HG03066 (cell line): Measurements from ENCODE around the gene MEI4.
"Not testable (repeated sequence)": the region's sequence is repeated elsewhere in the genome, so short reads cannot be mapped to it uniquely, and the experiment has no call there.

ENCODE experiments used
- ATAC-seq: cut with Tn5 transposase; IDR thresholded peaks from one replicate; pipeline ENCODE4 v1.9.1; 2021; ENCODE audit warnings: low read depth; ENCODE audit not compliant: unreplicated experiment

Gene MEI4

GRCh38 chr6:77674211-77674610, 21.4 kb downstream of the MEI4 start:
- ATAC-seq, result no peak

- ATAC-seq, result no peak
Observed at GRCh38 chr6:77678048-77678447, 25.2 kb downstream of the MEI4 start.

DNA sequence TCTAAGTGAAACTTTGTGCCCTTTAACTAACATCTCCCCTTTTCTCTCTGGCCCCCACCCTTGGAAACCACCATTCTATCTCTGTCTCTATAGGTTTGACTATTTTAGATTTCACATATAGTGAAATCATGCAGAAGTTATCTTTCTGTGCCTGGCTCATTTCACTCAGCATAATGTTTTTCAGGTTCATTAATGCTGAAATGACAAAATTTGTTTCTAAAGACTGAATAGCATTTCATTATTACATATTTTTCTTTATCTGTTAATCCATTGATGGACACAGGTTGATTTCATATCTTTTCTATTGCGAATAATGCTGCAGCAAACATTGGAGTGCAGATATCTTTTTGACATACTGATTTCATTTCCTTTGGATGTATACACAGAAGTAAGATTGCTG, 30.7 kb downstream of the MEI4 start:
- ATAC-seq, result no peak

DNA sequence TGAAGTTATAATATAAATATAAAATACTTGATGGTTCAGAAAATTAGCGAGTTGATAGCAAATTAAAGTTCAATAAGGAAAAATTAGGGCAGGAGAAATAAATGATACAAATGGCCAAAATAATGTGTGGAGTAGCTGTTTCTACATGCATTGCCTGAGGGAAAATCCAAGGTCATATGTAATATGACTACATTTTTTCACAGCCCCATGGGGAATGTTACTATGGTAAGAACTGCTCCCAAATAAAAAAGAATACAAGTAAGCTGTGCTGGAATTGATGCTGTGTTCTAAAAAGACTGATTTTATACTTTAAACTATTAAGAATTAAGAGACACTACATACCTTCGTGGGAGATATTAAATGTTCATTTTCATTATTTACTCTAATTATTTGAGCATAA, 34.1 kb downstream of the MEI4 start:
- no peak for ATAC-seq

DNA sequence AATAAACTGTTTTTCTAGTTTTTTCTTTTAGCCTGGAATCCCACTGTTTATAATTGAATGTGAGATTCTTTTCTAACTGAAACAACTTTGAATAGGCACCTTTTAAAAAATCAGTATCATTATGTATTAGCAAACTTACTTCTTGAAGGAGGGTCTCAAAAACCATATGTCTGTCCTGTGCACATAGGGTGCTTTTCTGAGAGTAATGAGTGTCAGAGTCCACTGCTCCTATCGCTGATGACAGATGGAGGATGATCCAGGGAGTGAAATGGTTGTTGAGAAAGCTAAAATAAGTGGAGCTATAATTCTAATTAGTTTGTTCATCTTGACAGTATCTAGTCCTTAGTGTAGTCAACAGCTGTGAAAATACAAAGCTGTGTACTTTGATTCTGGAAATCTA, 35.8 kb downstream of the MEI4 start:
- no peak for ATAC-seq

- ATAC-seq, result not testable (repeated sequence)
Observed at GRCh38 chr6:77700095-77700494, 47.3 kb downstream of the MEI4 start.

DNA sequence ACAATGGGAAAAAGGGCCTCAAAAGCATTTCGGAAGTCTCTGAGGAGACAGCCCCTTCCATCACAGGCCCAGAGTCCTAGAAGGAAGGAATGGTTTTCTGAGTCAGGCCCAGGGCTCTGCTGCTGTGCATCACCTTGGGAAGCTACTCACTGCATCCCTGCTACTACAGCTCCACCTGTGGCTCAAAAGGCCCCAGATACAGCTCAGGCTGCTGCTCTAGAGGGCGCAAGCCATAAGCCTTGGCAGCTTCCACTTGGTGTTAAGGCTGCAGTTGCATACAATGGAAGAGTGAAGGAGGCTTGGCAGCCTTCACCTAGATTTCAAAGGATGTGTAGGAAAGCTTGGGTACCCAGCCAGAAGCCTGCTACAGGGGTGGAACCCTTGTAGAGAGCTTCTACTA, 54.8 kb downstream of the MEI4 start:
- ATAC-seq, result no peak

DNA sequence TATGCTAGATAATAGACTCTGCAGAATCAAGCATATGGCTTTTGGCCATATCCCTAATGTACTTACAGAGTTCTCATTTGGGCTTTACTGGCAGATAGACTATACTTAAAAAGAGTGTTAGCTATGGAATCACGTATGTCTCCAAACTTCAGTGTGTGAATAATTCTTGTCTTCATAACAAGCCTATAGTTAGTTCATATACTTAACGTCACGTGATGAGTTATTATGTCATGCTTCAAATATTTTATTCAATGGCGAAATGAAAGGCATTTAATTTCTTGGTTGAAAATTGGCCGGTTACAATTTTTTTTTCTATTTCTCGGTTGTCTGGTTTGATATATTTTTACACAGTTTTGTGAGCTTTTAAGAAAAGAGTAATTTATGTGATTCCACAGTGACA, 62.7 kb downstream of the MEI4 start:
- no peak for ATAC-seq

DNA sequence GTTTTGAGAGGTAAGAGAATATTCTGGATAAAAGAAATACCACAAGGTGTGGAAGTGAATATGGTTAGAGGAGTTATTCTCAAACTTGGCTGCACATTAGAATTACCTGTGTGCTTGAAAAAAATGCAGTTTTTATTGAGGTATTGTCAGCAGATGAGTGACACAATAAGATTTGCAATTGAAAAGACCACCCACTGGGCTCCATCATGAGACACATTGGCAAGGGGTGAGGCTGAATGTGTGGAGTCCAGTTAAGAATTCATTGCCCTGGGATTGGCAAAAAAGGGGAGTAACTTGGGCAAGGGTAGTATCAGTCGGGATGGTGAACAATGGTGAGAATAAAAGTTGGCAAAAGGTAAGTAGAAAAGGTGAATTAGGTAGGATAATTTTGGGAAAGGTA, 63.5 kb downstream of the MEI4 start:
- no peak for ATAC-seq

DNA sequence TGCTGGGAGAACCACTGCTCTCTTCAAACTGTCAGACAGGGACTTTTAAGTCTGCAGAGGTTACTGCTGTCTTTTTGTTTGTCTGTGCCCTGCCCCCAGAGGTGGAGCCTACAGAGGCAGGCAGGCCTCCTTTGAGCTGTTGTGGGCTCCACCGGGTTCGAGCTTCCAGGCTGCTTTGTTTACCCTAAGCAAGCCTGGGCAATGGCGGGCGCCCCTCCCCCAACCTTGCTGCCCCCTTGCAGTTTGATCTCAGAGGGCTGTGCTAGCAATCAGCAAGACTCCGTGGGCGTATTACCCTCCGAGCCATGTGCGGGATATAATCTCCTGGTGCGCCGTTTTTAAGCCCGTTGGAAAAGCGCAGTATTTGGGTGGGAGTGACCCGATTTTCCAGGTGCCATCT, 83.2 kb downstream of the MEI4 start:
- ATAC-seq, result not testable (repeated sequence)

GRCh38 chr6:77740380-77740779, 87.5 kb downstream of the MEI4 start:
- ATAC-seq, result no peak

DNA sequence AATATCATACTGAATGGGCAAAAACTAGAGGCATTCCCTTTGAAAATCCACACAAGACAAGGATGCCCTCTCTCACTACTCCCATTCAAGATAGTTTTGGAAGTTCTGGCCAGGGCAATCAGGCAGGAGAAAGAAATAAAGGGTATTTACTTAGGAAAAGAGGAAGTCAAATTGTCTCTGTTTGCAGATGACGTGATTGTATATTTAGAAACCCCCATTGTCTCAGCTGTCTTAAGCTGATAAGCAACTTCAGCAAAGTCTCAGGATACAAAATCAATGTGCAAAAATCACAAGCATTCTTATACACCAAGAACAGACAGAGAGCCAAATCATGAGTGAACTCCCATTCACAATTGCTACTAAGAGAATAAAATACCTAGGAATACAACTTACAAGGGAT, 99.3 kb downstream of the MEI4 start:
- ATAC-seq, result not testable (repeated sequence)

DNA sequence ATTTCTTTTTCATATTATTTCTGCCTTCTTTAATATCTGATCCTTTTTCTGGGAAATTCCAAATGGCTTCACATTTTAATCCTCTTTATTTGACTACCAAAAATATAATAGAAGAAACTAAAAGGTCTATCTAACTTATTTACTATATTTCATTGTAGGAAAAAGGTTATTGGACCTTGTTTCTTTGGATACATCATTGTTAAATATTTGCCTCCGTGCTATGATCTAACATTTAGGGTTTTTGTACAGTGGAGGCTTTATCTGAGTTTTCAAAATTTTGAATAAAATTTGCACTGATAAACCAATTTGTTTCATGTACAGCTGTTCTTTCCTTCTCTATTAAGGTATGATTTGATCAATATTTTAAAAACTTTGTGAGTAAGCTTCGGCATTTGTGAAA, 109.5 kb downstream of the MEI4 start:
- no peak for ATAC-seq

DNA sequence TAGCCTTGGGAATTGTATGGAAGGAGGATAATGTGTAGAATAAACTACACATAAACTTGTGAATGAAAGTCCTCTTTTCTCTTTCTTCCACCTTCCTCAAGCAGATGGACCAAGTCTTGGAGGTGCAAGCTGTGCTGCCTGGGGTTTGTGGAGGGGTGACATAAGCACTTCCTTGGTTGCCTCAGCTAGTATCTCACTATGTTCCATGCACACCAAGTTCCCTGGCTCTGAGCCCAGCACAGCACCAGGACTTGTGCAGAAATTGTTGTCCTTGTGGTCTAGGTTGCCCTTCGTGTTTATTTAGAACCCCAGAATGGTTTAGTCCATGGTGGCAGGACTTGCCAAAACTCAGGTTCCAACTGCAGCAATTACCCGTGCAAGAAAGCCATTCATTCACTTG, 110.3 kb downstream of the MEI4 start:
- ATAC-seq, result no peak

DNA sequence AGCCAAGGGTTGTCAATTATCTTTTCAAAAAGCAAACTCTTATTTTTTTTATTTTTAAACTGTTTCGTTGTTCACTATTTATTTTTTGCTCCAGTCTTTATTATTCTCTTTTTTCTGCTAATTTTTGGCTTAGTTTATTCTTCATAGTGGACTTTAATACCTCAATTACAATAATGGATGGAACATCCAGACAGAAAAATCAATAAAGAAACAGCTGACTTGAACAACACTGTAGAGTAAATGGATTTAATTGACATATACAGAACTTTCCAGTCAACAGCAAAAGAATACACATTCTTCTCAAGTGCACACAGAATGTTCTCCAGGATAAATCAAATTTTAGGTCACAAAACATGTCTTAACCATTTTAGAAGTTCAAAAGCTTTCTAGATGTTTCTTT, 111.5 kb downstream of the MEI4 start:
- ATAC-seq, result no peak

GRCh38 chr6:77773157-77773822, 120.5 kb downstream of the MEI4 start:
- ATAC-seq, result no peak

DNA sequence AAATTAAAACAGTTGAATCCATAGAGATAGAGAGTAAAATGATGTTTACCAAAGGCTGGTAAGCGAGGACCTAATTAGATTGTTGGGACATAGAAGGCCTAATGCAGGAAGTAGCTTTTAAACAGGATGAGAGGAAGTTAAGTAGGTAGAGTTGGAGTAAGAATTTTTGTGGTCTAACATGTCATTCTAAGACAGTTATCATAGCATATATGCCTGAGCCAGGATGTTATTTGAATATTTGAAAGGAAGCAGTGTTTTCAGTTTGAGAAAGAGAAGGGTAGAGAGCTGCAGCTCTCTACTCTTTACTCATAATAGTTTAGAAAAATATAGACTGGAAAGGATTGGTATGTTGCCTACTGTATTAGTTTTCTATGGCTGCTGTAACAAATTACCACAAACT, 121.6 kb downstream of the MEI4 start:
- ATAC-seq, result no peak

- ATAC-seq, result no peak
Observed at GRCh38 chr6:77776441-77776840, 123.6 kb downstream of the MEI4 start.

GRCh38 chr6:77778527-77778926, 125.7 kb downstream of the MEI4 start:
- ATAC-seq, result no peak

DNA sequence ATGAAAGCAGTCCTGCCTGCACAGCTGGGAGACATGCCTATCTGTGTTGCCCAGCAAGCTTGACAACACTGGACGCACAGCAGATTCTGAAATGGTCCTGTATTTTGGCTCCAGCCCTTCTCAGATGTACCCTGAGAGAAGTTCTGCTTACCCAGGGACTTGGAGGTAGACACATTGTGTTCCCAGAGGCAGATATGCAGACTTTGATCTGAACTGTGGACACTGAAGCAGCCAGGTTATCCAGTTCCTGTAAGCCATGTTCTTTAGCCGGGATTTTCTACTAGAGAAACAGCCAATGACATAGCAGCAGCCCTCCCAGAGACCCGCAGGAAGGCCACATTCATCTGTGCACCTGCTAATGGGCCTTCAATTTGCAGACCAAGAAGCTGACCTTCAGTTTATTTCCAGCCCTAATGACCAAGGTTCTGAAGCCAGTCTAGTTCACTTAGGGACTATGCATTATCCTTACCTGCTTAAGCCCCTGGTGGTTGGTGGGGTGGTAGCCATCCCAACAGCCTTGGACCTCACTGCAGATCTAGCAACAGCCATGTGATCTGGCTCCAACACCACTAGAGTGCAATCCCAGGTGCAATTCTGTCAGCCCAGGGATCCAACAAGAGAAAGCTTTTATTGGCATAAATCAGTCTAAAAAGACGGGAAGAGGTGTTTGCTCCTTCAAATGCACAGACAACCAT, 134.2 kb downstream of the MEI4 start:
- no peak for ATAC-seq

DNA sequence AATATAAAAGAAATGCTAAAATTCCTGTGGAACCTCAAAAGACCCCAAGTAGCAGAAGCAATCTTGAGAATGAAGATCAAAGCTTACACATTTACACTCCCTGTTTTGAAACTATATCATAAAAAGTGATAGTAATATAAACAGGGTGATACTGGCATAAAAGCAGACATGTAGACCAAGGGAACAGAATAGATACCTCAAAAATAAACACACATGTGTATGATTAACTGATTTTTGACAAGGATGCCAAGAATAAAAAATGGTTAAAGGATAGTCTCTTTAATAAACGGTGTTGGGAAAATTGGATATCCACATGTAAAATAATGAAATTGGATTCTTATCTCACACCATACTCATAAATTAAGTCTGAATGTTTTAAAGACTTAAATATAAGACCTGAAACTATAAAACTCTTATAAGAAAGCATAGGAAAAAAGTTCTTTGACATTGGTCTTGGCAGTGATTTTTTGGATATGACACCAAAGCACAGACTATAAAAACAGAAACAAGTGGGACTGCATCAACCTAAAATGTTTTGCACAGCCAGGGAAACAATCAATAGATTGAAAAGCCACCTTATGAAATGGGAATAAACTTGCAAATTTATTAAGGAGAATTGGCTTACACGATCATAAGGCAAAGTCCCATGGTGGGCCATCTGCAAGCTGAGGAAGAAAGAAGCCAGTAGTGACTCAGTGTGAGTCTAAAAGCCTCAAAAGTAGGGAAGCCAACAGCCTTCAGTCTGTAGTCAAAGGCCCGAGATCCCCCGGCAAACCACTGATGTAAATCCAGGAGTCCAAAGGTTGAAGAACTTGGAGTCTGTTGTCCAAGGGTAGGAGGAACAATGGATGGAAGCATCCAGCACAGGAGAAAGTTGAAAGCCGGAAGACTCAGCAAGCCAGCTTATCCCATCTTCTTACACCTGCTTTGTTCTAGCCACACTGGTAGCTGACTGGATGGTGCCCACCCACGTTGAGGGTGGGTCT, 144.3 kb downstream of the MEI4 start:
- ATAC-seq, result no peak
